SK-N-SH (cell line): Measurements from ENCODE around the gene CHRNE.

Experiments
- CTCF ChIP-seq: fragments of 200-600 bp; sonication (generic); IDR thresholded peaks from 2 replicates; pipeline ENCODE4 v1.6.1; 2017; ENCODE audit warnings: antibody characterized with exemption, mild to moderate bottlenecking, moderate library complexity
- FOXM1 ChIP-seq: IDR thresholded peaks from 2 replicates; pipeline ENCODE4 v1.4.0; 2012; ENCODE audit warnings: low read depth, mild to moderate bottlenecking
- GABPA ChIP-seq: IDR thresholded peaks from 2 replicates; pipeline ENCODE4 v1.4.0; 2012; ENCODE audit warnings: low read depth, mild to moderate bottlenecking
- MXI1 ChIP-seq: IDR thresholded peaks from 2 replicates; pipeline ENCODE4 v1.6.1; 2012; ENCODE audit warnings: mild to moderate bottlenecking, low read depth, low read length, improper control_type of control experiment
- NRF1 ChIP-seq: IDR thresholded peaks from 2 replicates; pipeline ENCODE4 v1.6.1; 2012; ENCODE audit warnings: low read depth, mild to moderate bottlenecking, low read length
- PBX3 ChIP-seq: IDR thresholded peaks from 2 replicates; pipeline ENCODE4; 2012
- POLR2AphosphoS5 ChIP-seq: IDR thresholded peaks from 2 replicates; pipeline ENCODE4 v1.6.1; 2012; ENCODE audit warnings: low read depth, low read length
- RFX5 ChIP-seq: IDR thresholded peaks from 2 replicates; pipeline ENCODE4 v1.6.1; 2012; ENCODE audit warnings: mild to moderate bottlenecking, improper control_type of control experiment, low read length
- SIN3A ChIP-seq: IDR thresholded peaks from 2 replicates; pipeline ENCODE4 v1.6.1; 2012; ENCODE audit warnings: low read depth, mild to moderate bottlenecking, low read length, moderate library complexity, borderline replicate concordance
- TCF12 ChIP-seq: IDR thresholded peaks from 2 replicates; pipeline ENCODE4 v1.4.0; 2012
- TEAD4 ChIP-seq: IDR thresholded peaks from 2 replicates; pipeline ENCODE4 v1.4.0; 2012; ENCODE audit warnings: mild to moderate bottlenecking, borderline replicate concordance; ENCODE audit not compliant: insufficient read depth
- YY1 ChIP-seq: IDR thresholded peaks from 2 replicates; pipeline ENCODE4 v1.4.0; 2012; ENCODE audit warnings: low read depth, mild to moderate bottlenecking

- TF ChIP-seq TEAD4 (peak; percentile 16; the same call in 1 of the 2 replicates), RFX5 (no peak), CTCF (no peak), MXI1 (peak; percentile 32; the same call in 1 of the 2 replicates), FOXM1 (no peak), GABPA (peak; percentile 52; the same call in 1 of the 2 replicates), POLR2AphosphoS5 (peak; percentile 82), YY1 (no peak), NRF1 (no peak), PBX3 (no peak), TCF12 (no peak; the same call in 1 of the 2 replicates), SIN3A (peak; percentile 33; the same call in 1 of the 2 replicates)
Measured at GRCh38 chr17:4948166-4948930, 45.5 kb upstream of the CHRNE start, which contains the start of gene PFN1.
